Parathyroid adenoma (tissue), 2 donors: ENCODE data around the gene LHX1.

Source experiments
- H2AFZ ChIP-seq: fragments of 300-600 bp; sonication (generic); one replicate; pipeline ENCODE4 v1.7.0; 2017; ENCODE audit warnings: antibody characterized with exemption, mild to moderate bottlenecking
- H3K27ac ChIP-seq: fragments of 300-600 bp; sonication (generic); one replicate; pipeline ENCODE4 v1.7.0; 2017
- H3K27me3 ChIP-seq: fragments of 300-600 bp; sonication (generic); one replicate; pipeline ENCODE4 v1.7.0; 2017; ENCODE audit warnings: low read length; ENCODE audit not compliant: control insufficient read depth, insufficient read depth
- H3K36me3 ChIP-seq: fragments of 300-600 bp; sonication (generic); one replicate; pipeline ENCODE4 v1.7.0; 2017; ENCODE audit warnings: low read length; ENCODE audit not compliant: control insufficient read depth, insufficient read depth
- H3K4me1 ChIP-seq: fragments of 300-600 bp; sonication (generic); one replicate; pipeline ENCODE4 v1.7.0; 2017; ENCODE audit warnings: control low read depth
- H3K4me2 ChIP-seq: fragments of 300-600 bp; sonication (generic); one replicate; pipeline ENCODE4 v1.7.0; 2017; ENCODE audit warnings: low read length
- H3K4me3 ChIP-seq: fragments of 300-600 bp; sonication (generic); one replicate; pipeline ENCODE4 v1.7.0; 2017; ENCODE audit warnings: low read depth, low read length
- H3K79me2 ChIP-seq: fragments of 300-600 bp; sonication (generic); one replicate; pipeline ENCODE4 v1.7.0; 2017; ENCODE audit warnings: control low read depth
- H3K9ac ChIP-seq: fragments of 300-600 bp; sonication (generic); one replicate; pipeline ENCODE4 v1.7.0; 2017; ENCODE audit warnings: mild to moderate bottlenecking
- H3K9me3 ChIP-seq: fragments of 300-600 bp; sonication (generic); one replicate; pipeline ENCODE4 v1.7.0; 2017; ENCODE audit warnings: low read length; ENCODE audit not compliant: control insufficient read depth
- CTCF ChIP-seq: fragments of 300-600 bp; sonication (generic); IDR thresholded peaks from one replicate; pipeline ENCODE4 v1.7.0; 2017; ENCODE audit warnings: antibody characterized with exemption, mild to moderate bottlenecking
- donor health status: primary hyperparathyroidism.

Gene LHX1

GRCh38 chr17:36928471-36929345 is 8.6 kb upstream of the LHX1 start:
- no peak for TF ChIP-seq CTCF
- Histone ChIP-seq H3K9ac (no peak overlapping the region), H3K27ac (no peak overlapping the region), H3K4me3 (no peak overlapping the region), H3K36me3 (no peaks in the 10 kb centered on the region), H3K4me2 (no peak overlapping the region), H2AFZ (no peak overlapping the region), H3K79me2 (no peaks in the 10 kb centered on the region), H3K4me1 (no peaks in the 10 kb centered on the region), H3K27me3 (peaks cover 16% of the 10 kb centered on the region), H3K9me3 (no peaks in the 10 kb centered on the region)

GRCh38 chr17:36929851-36930582 is 7.3 kb upstream of the LHX1 start:
- Histone ChIP-seq H3K27me3 (peaks cover 27% of the 10 kb centered on the region), H3K9ac (no peak overlapping the region)

GRCh38 chr17:36930583-36930900 is 6.7 kb upstream of the LHX1 start:
- no peak overlapping the region for H3K4me2 ChIP-seq
- H3K4me1 ChIP-seq, result no peaks in the 10 kb centered on the region

More at GRCh38 chr17:36929851-36930582, 7.3 kb upstream of the LHX1 start:
- H3K4me3 ChIP-seq, result no peak overlapping the region
- H3K36me3 ChIP-seq, result no peaks in the 10 kb centered on the region
- no peak overlapping the region for H3K4me2 ChIP-seq
- H3K27ac ChIP-seq, result no peak overlapping the region
- H3K79me2 ChIP-seq, result no peaks in the 10 kb centered on the region
- no peaks in the 10 kb centered on the region for H3K4me1 ChIP-seq
- no peak for TF ChIP-seq CTCF
- H2AFZ ChIP-seq, result no peak overlapping the region
- no peaks in the 10 kb centered on the region for H3K9me3 ChIP-seq

GRCh38 chr17:36931096-36931696 is 6.1 kb upstream of the LHX1 start:
- Histone ChIP-seq H3K79me2 (no peaks in the 10 kb centered on the region), H2AFZ (no peak overlapping the region), H3K9me3 (no peaks in the 10 kb centered on the region), H3K4me1 (no peaks in the 10 kb centered on the region), H3K27ac (no peak overlapping the region), H3K27me3 (peaks cover 31% of the 10 kb centered on the region), H3K9ac (no peak overlapping the region), H3K4me2 (no peak overlapping the region), H3K36me3 (no peaks in the 10 kb centered on the region), H3K4me3 (no peak overlapping the region)
- TF ChIP-seq CTCF, result no peak

More at GRCh38 chr17:36930583-36930900, 6.7 kb upstream of the LHX1 start:
- Histone ChIP-seq H3K4me3 (no peak overlapping the region), H3K36me3 (no peaks in the 10 kb centered on the region), H2AFZ (no peak overlapping the region), H3K27me3 (peaks cover 28% of the 10 kb centered on the region), H3K9me3 (no peaks in the 10 kb centered on the region), H3K9ac (no peak overlapping the region), H3K27ac (no peak overlapping the region), H3K79me2 (no peaks in the 10 kb centered on the region)
- no peak for TF ChIP-seq CTCF
